GM12878 (cell line): ENCODE data around the gene BCL2L13. TPM values are rescaled to one million over a fixed set of nuclear protein-coding genes. Genes with fewer than 3 reads are reported as not detected.

Experiments used
- ATAC-seq: fragments of 200-7000 bp; cut with Tn5 transposase; 3 replicates; pipeline ENCODE4 v1.9.1; 2020; ENCODE audit warnings: mild to moderate bottlenecking, moderate library complexity
- BruUV-seq: library from RNA; stranded (reverse); fragments of 400-500 nt; replicated peaks from 2 replicates; lab custom pipeline; 2021; lab: Mats Ljungman, UMichigan
- CTCF ChIA-PET: fragments of 300-600 bp; sonication (Branson Sonifier 250); formaldehyde crosslinking; extraction: SDS; loops from one replicate; lab custom pipeline; 2021; ENCODE audit warnings: inconsistent platforms; lab: Yijun Ruan, JAX
- POLR2A ChIA-PET: fragments of 350-600 bp; formaldehyde crosslinking; extraction: SDS; loops from one replicate; lab custom pipeline; 2021; ENCODE audit warnings: inconsistent platforms; lab: Charles Lee
- RAD21 ChIA-PET: fragments of 300-600 bp; sonication (Branson Sonifier 250); formaldehyde crosslinking; loops from one replicate; lab custom pipeline; 2023; ENCODE audit warnings: antibody characterized with exemption; ENCODE audit not compliant: unreplicated experiment; lab: Charles Lee
- SMC1A ChIA-PET: fragments of 300-600 bp; sonication (Branson Sonifier 250); formaldehyde crosslinking; loops from one replicate; lab custom pipeline; 2023; ENCODE audit not compliant: unreplicated experiment, uncharacterized antibody; lab: Charles Lee
- DNase-seq: peaks from one replicate; pipeline ENCODE4 v3.0.0-alpha.2; 2011; ENCODE audit warnings: low read depth, low spot score
- FAIRE-seq: peaks from 3 replicates; lab custom pipeline; 2011; peaks lifted over from hg19 to GRCh38; lab: Jason Lieb, UNC
- H2AFZ ChIP-seq: 2 replicates; pipeline ENCODE4 v1.6.0; 2011; ENCODE audit warnings: low read depth, low read length, control low read depth; ENCODE audit not compliant: control insufficient read depth
- H3K27ac ChIP-seq: 2 replicates; pipeline ENCODE4 v1.5.1; 2011; ENCODE audit warnings: control low read depth; ENCODE audit not compliant: control insufficient read depth, insufficient read depth
- H3K27me3 ChIP-seq, 2 experiments: replicated peaks in 1 of 2; 2 replicates each; pipeline versions ENCODE4 v1.6.0 to v1.6.1; 2011; ENCODE audit warnings: low read length in 1 of 2; ENCODE audit not compliant: control insufficient read depth in 2 of 2, insufficient read depth in 2 of 2
- H3K36me3 ChIP-seq, 2 experiments: 2 replicates each; pipeline ENCODE4 v1.5.1; 2011; ENCODE audit warnings: low read length in 1 of 2; ENCODE audit not compliant: control insufficient read depth in 2 of 2, insufficient read depth in 2 of 2
- H3K4me1 ChIP-seq: 2 replicates; pipeline ENCODE4 v1.6.1; 2011; ENCODE audit warnings: mild to moderate bottlenecking, low read length, moderate library complexity, mixed read lengths; ENCODE audit not compliant: control insufficient read depth, insufficient read depth
- H3K4me2 ChIP-seq: 2 replicates; pipeline ENCODE4 v1.6.0; 2011; ENCODE audit warnings: control low read depth; ENCODE audit not compliant: control insufficient read depth, insufficient read depth
- H3K4me3 ChIP-seq: fragments of 200-600 bp; sonication (generic); 2 replicates; pipeline ENCODE4 v1.5.1; 2016
- H3K79me2 ChIP-seq: 2 replicates; pipeline ENCODE4 v1.6.0; 2011; ENCODE audit warnings: low read length; ENCODE audit not compliant: control insufficient read depth, insufficient read depth
- H3K9ac ChIP-seq: 2 replicates; pipeline ENCODE4 v1.8.0; 2011; ENCODE audit warnings: low read length, control low read depth, mixed read lengths; ENCODE audit not compliant: control insufficient read depth, insufficient read depth
- H3K9me3 ChIP-seq: replicated peaks from 3 replicates; pipeline ENCODE4 v1.5.1; 2011; ENCODE audit warnings: mild to moderate bottlenecking, low read length; ENCODE audit not compliant: control insufficient read depth, insufficient read depth
- H4K20me1 ChIP-seq: 2 replicates; pipeline ENCODE4 v1.6.0; 2011; ENCODE audit not compliant: control insufficient read depth, insufficient read depth
- BRCA1 ChIP-seq: IDR thresholded peaks from 2 replicates; pipeline ENCODE4 v1.6.1; 2011; ENCODE audit warnings: low read depth, low read length, improper control_type of control experiment
- CEBPB ChIP-seq, 2 experiments: fragments of 150-350 bp in 1 of 2; IDR thresholded peaks; 2 replicates each; pipeline ENCODE4 v1.6.1; 2012 to 2014; ENCODE audit warnings: low read depth in 2 of 2, low read length in 2 of 2, borderline replicate concordance in 1 of 2, inconsistent platforms in 1 of 2
- CREM ChIP-seq: IDR thresholded peaks from 2 replicates; pipeline ENCODE4 v1.6.1; 2014; ENCODE audit warnings: antibody characterized with exemption, low read depth
- FOS ChIP-seq: IDR thresholded peaks from 3 replicates; pipeline ENCODE4 v1.6.1; 2011; ENCODE audit warnings: borderline replicate concordance; ENCODE audit not compliant: insufficient read length; ENCODE audit errors: extremely low read depth
- HCFC1 ChIP-seq: fragments of 150-350 bp; IDR thresholded peaks from 2 replicates; pipeline ENCODE4 v1.6.1; 2014; ENCODE audit warnings: low read length
- JUND ChIP-seq: IDR thresholded peaks from 2 replicates; pipeline ENCODE4 v1.6.1; 2012; ENCODE audit warnings: low read depth, mild to moderate bottlenecking, low read length, improper control_type of control experiment, moderate library complexity
- NFYB ChIP-seq: IDR thresholded peaks from 2 replicates; pipeline ENCODE4 v1.6.1; 2011; ENCODE audit warnings: low read depth, mild to moderate bottlenecking, low read length, improper control_type of control experiment, moderate library complexity; ENCODE audit not compliant: insufficient read depth
- RUNX3 ChIP-seq: IDR thresholded peaks from 2 replicates; pipeline ENCODE4 v1.6.1; 2012; ENCODE audit warnings: low read length, inconsistent platforms
- SIX5 ChIP-seq: IDR thresholded peaks from 2 replicates; pipeline ENCODE4 v1.6.1; 2011; ENCODE audit warnings: mild to moderate bottlenecking, low read depth, low read length, moderate library complexity; ENCODE audit not compliant: severe bottlenecking
- STAT1 ChIP-seq: fragments of 450-650 bp; conservative IDR thresholded peaks from 2 replicates; pipeline ENCODE4 v1.6.1; 2014; ENCODE audit warnings: antibody characterized with exemption, mild to moderate bottlenecking
- SUPT20H ChIP-seq: IDR thresholded peaks from 2 replicates; pipeline ENCODE4 v1.6.1; 2011; ENCODE audit warnings: low read depth, mild to moderate bottlenecking, low read length, moderate library complexity, borderline replicate concordance; ENCODE audit not compliant: control insufficient read depth
- ZBED1 ChIP-seq: IDR thresholded peaks from 2 replicates; pipeline ENCODE4 v1.6.1; 2016; ENCODE audit warnings: borderline replicate concordance
- ZBTB4 ChIP-seq: fragments of 450-650 bp; formaldehyde crosslinking; IDR thresholded peaks from 2 replicates; pipeline ENCODE4 v1.4.0; 2022; ENCODE audit warnings: mild to moderate bottlenecking, moderate library complexity
- ZNF24 ChIP-seq: fragments of 450-650 bp; IDR thresholded peaks from 2 replicates; pipeline ENCODE4 v1.6.1; 2017; ENCODE audit warnings: antibody characterized with exemption, mild to moderate bottlenecking
- ZNF274 ChIP-seq: IDR thresholded peaks from one replicate; pipeline ENCODE4 v1.8.0; 2011; ENCODE audit not compliant: insufficient read length, insufficient read depth
- ZZZ3 ChIP-seq: IDR thresholded peaks from 2 replicates; pipeline ENCODE4 v1.6.1; 2011; ENCODE audit warnings: low read depth; ENCODE audit not compliant: control insufficient read depth, insufficient read length
- WGBS: methylation state at CpG from one replicate; pipeline ENCODE4 v1.1.6; 2016; ENCODE audit warnings: low lambda C conversion rate; ENCODE audit not compliant: insufficient replicate concordance, insufficient coverage; ENCODE audit errors: missing lambda C conversion rate; 5-methylcytosine and 5-hydroxymethylcytosine counted together
- in situ Hi-C: fragments of 300-500 bp; cut with MboI; formaldehyde crosslinking; loops from 9 replicates; pipeline ENCODE4 v1.14.3; 2018; ENCODE audit warnings: mixed read lengths
- intact Hi-C: fragments of 100-400 bp; cut with micrococcal nuclease; formaldehyde crosslinking; loops from one replicate; pipeline ENCODE4 v1.14.2; 2022; ENCODE audit not compliant: unreplicated experiment
- polyA plus RNA-seq, 11 experiments: library from polyadenylated mRNA; depleted of rRNA in 4 of 11; unstranded in 6 of 11; stranded (reverse) in 5 of 11; fragments of >200 nt; fragmentation: Nextera tagmentation in 4 of 11; fragmentation: Illumina TruSeq in 1 of 11; extraction: Ambion mirVana in 4 of 11; extraction: Trizol in 1 of 11; gene quantifications; 1 replicate in 1 of 11; 2 replicates in 10 of 11; pipeline versions ENCODE4 v1.2.1 to v1.2.3, GENCODE V29; 2011 to 2016; ENCODE audit warnings: inconsistent platforms in 2 of 11, missing spikeins in 2 of 11, low read depth in 1 of 11
- total RNA-seq, 4 experiments: library from RNA; depleted of rRNA in 3 of 4; stranded (reverse); fragments of >200 nt in 3 of 4; fragmentation: Illumina TruSeq in 1 of 4; extraction: Trizol in 1 of 4; gene quantifications; 2 replicates each; pipeline versions ENCODE4 v1.2.1 to v1.2.3, GENCODE V29; 2013 to 2021
- TF ChIP-seq, protein P1 (sequence below): IDR thresholded peaks from 2 replicates; pipeline ENCODE4 v1.6.1; 2012; ENCODE audit warnings: low read length, inconsistent platforms

The BCL2L13 gene
- total and polyA plus RNA-seq, 10 of the 15 experiments (the other 5 are each of a cell fraction or from before 2014, with no cell fraction given): 18.6 to 30.6 (median 28.2) TPM

- TF ChIP-seq ZBTB4 (CRISPR knock-in tag) (no peak), CREM (no peak), JUND (no peak)
Observed at GRCh38 chr22:17597217-17597616, 41.3 kb upstream of the BCL2L13 start (continued).

GRCh38 chr22:17598318-17598717 is 40.2 kb upstream of the BCL2L13 start:
- no TSS peak for BruUV-seq
- Histone ChIP-seq H3K9ac (no peak overlapping the region), H3K9me3 (peaks cover 6% of the 10 kb centered on the region; the same call in 2 of the 3 replicates), H2AFZ (no peak overlapping the region), H4K20me1 (no peaks in the 10 kb centered on the region), H3K27me3 (no peaks in the 10 kb centered on the region), H3K4me2 (no peak overlapping the region), H3K4me1 (peaks cover 20% of the 10 kb centered on the region), H3K27ac (no peak overlapping the region), H3K79me2 (no peaks in the 10 kb centered on the region), H3K36me3 (peaks cover 5 to 28% of the 10 kb centered on the region in 2 experiments), H3K4me3 (no peak overlapping the region)
- RAD21 ChIA-PET: no interaction called here
- ATAC-seq: no peak
- DNase-seq: no peak
- POLR2A ChIA-PET: interaction anchor here (0.6 kb wide), 1 partner anchor 18 kb away, joined by 3 read pairs; no protein-coding TSS in a partner anchor
- in situ Hi-C loops: no loop called here
- WGBS: 95% methylated on average over 4 of the region's 4 CpGs
- CTCF ChIA-PET: interaction anchor here (0.6 kb wide), 1 partner anchor 1784 kb away, joined by 6 read pairs; no protein-coding TSS in a partner anchor
- SMC1A ChIA-PET: no interaction called here
- no peak for FAIRE-seq
- intact Hi-C loops: no loop called here
- TF ChIP-seq BRCA1: no peak
- no peak for TF ChIP-seq CEBPB (IDR thresholded peaks at IDR 0.05; ENCODE audit: borderline replicate concordance in 1 of 2, low read depth in 2 of 2, low read length in 2 of 2)
- TF ChIP-seq ZNF274: no peak
- no peak for TF ChIP-seq ZBED1
- no peak for TF ChIP-seq SUPT20H
- TF ChIP-seq ZZZ3: no peak
- no peak for TF ChIP-seq SIX5
- TF ChIP-seq, protein P1, sequence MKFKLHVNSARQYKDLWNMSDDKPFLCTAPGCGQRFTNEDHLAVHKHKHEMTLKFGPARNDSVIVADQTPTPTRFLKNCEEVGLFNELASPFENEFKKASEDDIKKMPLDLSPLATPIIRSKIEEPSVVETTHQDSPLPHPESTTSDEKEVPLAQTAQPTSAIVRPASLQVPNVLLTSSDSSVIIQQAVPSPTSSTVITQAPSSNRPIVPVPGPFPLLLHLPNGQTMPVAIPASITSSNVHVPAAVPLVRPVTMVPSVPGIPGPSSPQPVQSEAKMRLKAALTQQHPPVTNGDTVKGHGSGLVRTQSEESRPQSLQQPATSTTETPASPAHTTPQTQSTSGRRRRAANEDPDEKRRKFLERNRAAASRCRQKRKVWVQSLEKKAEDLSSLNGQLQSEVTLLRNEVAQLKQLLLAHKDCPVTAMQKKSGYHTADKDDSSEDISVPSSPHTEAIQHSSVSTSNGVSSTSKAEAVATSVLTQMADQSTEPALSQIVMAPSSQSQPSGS: no peak
- TF ChIP-seq NFYB: no peak
- no peak for TF ChIP-seq HCFC1
- TF ChIP-seq STAT1: no peak
- no peak for TF ChIP-seq ZNF24
- no peak for TF ChIP-seq FOS
- no peak for TF ChIP-seq RUNX3
